HTERT RPE-1 (cell line): ENCODE results near the gene FASTK.

ENCODE experiments used
- in situ Hi-C: fragments of 300-500 bp; cut with MboI; formaldehyde crosslinking; loops from 4 replicates; pipeline ENCODE4 v1.14.3; 2020; ENCODE audit warnings: low sequenced_read_pairs

Gene FASTK, protein sequence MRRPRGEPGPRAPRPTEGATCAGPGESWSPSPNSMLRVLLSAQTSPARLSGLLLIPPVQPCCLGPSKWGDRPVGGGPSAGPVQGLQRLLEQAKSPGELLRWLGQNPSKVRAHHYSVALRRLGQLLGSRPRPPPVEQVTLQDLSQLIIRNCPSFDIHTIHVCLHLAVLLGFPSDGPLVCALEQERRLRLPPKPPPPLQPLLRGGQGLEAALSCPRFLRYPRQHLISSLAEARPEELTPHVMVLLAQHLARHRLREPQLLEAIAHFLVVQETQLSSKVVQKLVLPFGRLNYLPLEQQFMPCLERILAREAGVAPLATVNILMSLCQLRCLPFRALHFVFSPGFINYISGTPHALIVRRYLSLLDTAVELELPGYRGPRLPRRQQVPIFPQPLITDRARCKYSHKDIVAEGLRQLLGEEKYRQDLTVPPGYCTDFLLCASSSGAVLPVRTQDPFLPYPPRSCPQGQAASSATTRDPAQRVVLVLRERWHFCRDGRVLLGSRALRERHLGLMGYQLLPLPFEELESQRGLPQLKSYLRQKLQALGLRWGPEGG

DNA sequence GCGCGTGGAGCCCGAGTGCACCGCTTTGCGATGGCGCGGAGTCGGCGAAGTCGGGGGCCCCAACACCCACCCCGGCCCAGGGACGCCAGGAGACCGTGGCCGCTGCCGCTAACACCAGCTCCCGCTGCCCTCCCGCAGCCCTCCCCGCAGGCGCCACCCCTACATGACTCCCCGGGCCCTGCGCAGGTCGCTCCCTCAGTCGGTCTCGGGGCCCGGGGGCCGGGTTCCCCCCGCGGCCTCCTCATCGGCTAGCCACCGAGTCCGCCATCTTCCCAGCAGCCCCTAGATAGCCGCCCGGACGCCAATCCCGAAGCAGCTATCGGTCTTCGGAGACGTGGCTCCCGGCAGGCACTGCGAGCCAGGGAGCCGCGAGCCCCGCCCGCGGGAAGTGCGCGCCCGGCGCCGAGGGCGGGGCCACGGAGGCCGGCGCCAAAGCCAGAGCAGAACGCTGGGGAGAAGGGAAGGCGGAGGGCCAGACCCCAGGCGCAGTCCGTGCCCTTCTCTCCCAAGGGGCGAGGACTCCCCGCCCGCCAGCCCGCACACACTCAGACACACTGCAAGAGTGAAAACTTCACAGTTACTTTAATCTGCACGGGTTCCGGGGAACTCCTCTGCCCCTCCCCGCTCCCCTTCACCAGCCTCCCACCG is at the start of gene FASTK:
Gene FASTK (minus strand): TSS at position 288 of the 648 bp plus-strand sequence. CDS start 43 bp downstream, at position 245.
- in situ Hi-C loops = no loop called here

DNA sequence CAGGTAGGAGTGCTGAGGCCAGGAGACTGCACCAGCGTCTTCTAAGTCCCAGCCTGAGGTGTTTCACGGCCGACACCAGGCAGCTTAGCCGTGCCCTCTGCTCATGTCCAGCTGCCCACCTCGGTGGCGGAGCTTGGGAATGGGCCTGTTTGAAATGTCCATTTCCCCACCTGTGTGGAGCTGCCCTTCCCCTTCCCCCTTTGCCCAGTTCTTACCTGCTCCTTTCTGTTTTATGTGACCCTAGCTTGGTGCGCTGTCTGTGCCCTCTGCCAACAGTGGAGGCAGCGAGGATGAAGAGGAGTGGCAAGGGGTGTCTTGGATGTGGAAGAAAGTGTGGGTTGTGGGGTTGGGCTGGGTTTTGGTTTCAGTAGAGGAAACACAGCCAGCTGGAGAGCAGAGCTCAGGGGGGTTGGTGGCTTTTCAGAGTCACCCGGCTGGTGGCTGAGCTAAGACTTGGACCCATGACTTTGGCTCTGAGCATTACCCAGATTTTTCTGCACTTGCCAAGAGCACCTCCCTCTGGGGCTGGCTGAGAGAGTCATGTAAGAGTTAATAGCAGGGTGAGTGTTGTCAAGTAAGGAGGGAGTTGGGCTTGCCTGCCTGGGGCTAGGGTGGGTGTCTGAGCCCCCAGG is 49.5 kb upstream of the FASTK start:
- in situ Hi-C loops = no loop called here

DNA sequence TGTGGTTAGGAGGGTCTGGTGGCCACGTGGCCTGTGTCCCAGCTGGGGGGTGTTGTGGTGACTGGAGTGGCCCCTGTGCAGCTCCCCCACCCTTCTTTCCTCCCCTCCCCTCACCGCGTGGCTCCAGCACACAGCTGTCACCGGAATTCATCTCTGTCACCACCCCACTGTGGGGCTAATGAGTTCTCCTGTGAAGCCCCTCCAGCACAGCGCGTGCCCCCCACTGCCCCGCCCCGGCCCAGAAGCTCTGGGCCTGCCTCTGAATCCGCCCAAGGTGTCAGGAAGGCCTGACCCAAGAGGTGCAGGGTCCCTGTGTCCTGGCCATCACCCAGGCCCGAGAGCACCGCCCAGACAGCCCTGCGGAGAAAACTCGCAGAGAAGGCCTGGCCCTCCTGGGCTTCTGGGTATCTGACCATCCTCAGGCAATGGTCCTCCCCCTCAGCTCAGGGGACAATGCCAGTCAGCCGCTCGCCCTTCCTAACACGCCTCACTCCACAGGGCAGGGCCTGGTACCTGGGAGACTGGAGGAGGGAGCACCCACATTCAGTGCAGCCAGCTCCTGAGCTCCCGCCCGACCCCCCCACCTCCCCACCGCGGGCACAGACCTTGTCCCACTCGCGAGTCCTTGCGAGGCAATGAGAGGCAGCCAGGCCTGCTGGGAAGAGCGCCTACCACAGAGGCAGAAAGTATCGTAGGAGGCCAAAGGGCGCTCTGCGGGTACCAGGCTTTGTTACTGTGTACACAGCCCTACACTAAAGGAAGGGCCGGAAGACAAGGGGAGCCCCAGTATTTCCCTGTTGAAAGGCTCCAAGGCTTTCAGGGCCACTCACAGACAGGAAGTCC is 48.7 kb upstream of the FASTK start:
- in situ Hi-C loops = no loop called here

DNA sequence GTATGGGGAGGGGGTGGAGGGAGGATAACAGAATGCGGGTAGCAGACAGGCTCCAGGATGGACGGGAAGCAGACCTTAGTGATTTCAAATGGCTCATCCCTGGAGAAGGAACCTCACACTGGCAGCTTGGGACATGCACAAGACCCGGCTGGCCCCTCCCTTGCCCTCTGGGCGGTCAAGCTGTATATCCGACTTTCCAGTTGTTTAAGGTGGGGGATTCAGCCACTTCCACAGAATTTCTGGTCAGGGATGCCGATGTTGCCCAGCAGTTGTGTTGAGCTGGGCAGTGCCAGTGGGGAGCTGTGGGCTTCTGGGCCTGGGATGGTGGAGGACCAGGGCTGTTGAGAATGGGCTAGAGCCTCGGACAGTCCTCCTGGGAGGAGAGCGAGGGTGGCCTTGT is 48.1 kb upstream of the FASTK start:
- in situ Hi-C loops = no loop called here

DNA sequence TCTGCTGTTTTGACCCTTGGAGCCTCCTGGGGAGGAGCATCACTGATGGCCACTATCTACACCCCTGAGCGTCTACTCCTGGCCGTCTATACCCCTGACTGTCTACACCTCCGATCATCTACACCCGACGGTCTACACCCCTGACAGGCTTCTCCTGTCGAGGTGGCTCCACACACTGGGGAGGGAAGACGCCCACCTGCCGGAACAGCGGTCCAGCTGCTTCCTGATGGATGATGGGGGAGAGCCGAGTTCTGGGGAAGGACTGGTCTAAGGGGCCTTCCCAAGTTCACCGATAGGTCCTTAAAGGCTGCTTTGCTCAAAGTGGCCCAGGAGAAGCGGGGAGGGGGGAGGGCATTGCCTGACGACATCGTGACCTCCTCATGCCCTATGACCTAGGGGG is 47.5 kb upstream of the FASTK start:
- in situ Hi-C loops = no loop called here

DNA sequence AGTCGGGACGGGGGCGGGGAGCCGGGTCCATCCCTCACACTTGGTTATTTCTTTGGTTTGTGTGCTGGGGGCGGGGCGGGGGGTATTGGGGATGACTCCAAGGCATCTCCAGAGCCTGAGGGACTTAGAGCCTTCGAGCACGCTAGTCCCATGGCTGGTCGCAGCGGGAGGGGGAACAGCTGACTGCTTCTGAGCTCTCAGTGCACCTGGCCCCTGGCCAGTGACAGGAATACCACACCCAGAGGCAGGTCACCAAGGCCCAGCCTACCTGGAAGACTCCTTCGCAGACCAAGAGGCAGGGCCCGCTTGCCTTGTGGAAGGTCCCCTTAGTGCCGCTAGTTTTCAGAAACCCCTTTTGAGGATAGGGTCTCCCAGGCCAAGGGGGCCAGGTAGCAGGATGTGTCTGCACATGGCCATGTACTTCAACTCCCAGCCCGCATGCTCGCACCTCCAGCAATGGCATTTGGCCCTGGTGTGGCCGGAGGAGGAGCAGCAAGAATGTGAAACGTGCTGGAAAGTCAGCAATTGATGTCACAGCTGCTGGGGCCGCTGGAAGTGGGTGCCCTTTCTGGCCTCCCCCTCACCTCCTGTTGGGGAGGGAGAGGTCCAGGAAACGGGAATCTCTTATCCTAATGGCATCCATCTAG is 46.0 kb upstream of the FASTK start:
- in situ Hi-C loops = no loop called here

DNA sequence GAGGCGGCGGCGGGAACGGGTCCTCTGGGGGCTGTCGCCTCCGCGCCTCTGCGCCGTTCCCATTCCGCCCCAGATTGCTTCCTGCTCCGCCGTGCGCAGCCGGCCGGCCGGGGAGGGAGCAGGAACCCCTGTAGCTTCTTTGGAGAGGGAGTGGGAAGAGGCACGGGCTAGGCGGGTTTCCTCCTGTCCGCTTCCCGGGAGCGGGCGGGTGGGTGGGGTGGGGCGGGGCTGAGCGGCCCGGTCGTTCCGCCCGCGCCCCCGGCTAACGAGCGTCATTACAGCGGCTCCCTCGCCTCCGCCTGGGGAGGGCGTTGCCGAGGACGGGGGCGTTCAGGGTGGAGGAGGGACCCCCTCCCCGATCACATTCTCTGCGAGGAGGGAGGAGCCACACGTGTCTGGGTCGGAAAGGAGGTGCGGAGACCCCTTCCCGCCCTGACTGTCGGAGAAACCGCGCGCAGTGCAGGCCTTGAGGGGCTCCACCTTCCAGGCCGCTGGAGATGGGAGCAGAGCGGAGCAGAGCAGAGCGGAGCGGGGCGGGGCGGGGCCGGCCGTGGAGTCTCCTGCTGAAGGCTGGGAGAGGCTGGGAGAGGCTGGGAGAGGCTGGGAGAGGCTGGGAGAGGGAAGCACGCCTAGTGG is 45.4 kb upstream of the FASTK start:
- in situ Hi-C loops = no loop called here

DNA sequence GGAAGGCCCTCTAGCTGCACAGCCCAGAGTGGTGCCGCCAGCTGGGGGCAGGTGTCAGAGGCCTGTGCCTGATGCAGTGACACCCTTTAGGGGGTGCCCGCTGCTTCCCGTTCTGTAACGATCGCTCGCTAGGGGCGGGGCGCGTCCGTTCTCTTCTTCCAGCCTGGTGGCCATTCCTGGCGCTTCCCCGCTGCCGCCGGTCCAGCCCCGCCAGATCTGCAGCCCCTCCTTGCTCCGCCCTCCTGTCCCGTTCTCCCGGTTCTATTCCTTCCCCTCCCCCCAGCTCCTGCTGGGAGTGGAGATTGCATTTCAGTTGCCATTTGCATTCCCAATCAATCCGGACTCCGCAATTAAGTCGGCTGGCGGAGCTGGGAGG is 44.8 kb upstream of the FASTK start:
- in situ Hi-C loops = no loop called here

DNA sequence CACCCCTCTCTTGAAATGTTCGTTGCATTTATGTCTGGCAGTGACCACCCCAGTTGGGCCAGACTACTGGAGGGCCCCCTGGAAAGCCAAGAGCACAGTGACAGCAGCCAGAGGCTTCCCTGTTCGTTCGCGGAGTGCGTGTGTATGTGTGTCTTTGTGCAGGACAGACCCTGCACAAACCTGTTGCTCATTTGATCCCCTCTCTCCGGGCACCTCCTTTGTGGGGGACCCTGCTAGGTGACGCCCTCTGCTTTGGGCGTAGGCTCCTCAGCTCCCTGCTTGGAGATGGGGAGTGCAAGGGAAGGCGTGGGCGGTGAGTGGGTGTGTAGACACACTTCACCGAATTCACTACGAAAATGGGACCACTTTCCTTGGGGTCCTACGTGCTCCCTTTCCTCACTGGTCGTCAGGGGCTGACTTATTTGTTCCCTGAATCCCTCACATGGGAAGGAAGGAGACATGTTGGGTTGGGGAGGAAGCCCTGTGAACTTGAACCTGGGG is 44.3 kb upstream of the FASTK start:
- in situ Hi-C loops = no loop called here

DNA sequence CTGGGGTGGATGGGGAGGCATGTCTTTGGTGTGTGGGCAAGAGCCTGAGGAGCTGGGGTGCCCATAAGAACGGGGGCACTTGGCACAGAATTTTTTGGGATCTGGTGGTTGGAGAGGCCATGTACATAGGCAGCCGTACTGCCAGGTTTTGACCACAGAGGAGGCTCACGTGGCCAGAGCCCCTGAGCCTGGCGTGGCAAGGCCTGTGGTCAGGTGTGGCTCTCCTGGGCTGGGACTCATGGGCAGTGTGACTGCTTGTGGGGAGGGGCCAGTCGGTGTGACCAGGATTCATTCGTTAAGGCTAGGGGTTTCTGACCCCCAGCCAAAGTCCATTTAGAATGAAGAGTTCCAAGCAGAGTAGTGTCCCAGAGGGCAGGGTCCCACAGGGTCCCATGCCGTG is 43.9 kb upstream of the FASTK start:
- in situ Hi-C loops = no loop called here

DNA sequence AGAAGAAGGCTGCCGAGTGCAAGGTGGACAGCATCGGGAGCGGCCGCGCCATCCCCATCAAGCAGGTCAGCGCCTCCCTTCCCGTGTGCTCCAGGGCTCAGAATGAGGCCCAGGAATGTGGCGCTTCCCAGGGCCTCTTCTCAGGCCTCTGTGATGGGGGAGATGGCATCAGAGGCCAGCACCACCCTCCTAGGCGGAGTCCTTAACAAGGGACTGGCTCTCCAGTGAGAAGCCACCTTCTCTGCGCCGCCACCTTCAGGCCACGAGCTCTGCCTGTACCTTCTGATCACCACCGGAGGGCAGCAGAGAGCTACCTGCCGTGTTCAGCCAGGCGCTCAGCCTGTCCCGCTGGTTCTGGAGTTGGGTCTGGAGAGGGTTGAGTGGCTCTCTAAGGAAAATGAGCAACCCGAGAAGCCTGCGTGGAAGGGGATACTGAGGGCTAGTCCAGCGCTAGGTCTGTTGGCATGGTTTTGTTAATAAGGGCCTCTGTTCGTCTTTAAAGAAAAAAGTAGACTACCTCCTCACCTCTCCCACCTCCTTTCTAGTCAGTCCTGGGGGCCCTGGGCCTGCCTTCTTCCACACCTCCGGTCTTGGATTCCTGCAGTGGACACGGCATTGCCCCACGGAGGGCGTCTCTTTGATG is 43.3 kb upstream of the FASTK start:
- in situ Hi-C loops = no loop called here

DNA sequence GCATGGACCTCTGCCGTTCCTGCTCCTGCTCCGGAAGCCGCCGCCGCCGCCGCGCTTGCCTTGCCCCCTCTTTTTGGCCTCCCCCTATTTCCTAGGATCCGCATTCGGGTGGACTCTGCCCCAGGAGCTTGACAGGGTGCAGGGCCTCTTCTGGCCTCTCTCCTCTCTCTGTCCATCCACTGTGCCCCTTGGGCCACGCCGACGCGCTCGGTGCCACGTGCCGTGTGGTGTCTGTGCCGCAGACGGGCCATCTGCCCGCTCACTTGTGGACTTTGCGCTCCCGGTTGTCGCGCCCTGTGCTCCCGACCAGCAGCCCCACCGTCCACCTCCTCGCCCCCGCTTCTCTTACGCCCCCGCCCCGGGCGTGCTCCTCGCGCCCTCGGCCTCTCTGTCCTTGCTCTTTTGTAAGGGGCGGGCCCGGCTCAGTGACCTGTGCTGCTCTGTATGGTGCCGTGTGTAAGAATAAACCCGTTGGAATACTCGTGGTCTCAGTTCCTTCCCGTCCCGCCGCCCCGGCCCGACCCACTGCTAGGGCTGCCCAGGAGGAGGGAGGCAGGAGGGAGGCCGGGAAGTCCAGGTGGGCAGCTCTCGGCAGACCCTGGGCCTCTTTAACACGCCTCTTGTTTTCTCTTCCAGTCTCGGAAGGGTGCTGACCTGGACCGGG is 42.7 kb upstream of the FASTK start:
- in situ Hi-C loops = no loop called here

DNA sequence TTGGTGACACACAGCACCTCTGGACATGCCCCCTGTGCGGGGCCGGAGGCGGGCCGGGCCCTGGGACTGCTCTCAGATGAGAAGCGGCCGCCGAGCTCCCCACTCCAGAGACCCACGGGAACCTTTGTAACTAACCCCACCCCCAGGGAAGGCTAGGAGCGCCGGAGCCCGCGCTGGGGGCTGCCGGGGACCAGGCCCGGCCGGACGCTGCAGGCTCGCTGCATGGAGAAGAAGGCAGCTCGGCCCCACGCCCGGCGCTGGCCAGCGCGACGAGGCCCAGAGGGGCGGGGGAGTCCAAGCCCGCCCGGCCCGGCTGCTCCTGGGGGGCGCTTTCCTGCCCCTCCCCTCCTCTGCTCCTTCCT is 42.2 kb upstream of the FASTK start:
- in situ Hi-C loops = no loop called here

DNA sequence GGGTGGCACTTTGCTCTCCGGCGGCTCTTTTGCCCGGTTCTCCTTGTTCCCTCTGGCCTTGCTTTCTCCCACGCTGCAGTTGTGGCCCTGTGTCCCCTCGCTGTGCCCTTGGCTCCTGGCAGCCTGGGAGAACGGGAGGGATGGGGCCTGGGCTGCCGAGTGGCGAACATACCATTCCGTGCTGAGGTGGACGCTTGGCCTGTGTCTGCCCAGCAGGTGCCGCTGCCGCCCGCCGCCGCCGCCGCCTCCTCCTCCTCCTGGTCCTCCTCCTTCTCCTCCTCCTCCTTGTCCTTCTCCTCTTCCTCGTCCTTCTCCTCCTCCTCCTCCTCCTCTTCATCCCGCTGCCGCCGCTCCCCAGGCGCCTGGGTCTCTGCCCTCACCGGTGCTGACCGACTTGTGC is 41.7 kb upstream of the FASTK start:
- in situ Hi-C loops = no loop called here

DNA sequence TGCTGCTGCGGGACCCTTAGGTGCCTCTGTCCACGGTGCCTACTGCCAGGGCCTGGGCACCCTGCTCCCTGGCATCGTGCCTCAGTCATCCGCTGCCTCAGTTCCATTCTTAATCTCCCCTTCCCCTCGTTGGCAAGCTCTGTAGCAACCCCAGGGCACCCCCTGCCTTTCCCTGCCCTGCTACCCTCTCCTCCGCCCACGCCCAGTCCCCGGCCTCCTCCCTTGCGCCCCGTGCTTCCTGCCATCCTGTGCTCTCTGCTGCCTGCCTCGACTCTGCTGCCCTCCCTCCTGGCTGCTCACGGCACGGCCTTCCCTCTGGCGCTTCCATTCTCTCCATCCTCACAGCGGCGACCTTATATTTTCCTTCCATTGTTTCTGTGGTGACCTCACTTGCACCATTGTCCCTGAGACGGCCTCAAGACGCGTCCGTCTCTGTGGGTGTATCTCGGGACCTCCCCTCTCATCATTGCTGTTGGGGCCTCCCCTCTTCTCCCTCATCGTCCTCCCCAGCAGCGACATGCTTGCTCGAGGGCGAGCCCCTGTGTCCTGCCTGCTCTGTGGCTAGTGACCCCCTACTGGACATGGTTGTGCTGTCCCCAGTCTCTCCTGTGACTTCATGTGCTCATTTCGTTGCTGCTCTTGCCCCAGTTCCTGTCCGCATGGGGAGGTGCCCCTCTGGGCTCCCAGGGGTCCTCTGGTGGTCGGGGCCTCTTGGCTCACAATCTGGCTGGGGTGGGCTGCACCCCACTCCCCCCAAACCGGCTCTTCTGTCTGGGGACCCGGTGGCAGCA is 41.0 kb upstream of the FASTK start:
- in situ Hi-C loops = no loop called here

DNA sequence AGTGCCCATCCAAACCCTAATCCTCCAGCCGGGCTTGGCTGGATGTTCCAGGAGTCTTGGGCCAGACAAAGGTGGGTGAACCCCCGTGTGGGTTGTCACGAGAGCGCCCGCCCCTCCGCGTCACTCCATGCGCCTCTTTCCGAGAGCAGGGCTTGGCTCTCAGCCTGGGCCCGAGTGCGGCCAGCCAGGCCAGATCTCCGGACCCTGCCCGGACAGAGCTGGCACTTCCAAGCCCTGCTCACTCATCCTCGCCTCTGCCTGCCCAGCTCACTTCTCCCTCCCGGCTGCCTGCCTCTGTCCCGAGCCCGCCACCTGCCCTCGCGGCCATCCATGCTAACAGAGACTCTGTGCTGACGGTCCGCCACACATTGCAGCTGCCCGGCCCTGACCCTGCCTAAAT is 40.3 kb upstream of the FASTK start:
- in situ Hi-C loops = no loop called here

DNA sequence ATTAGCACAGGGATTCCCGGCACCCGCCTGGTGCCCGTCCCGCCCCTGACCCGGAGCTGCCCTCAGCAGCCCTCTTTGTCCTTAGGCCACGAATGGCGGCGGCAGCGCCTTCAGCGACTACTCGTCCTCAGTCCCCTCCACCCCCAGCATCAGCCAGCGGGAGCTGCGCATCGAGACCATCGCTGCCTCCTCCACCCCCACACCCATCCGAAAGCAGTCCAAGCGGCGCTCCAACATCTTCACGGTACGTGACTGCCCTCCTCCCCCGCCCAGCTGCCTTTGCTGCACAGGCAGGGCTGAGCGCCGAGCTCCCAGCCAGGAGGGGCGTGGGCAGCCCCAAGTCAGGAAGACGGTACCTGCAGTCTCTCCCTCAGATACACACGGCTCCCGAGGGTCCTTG is 39.3 kb upstream of the FASTK start:
- in situ Hi-C loops = no loop called here

DNA sequence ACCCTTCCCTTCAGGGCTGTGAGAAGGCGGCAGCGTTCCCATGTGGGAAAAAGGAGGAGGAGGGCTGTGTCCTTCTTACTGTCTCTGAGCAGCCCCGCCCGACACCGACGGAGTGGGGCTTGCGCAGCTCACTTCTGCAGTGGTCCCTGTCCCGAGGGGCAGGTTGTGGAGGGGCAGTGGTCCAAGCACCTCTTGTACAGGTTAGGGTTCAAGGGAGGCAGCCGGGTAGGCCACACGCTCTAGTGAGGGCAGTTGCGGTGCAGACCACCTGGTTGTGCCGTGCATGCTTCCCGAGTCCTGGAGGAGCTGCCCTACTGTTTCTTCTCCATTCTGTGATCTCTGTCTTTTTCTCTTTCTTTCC is 38.4 kb upstream of the FASTK start:
- in situ Hi-C loops = no loop called here
